Right lobe of liver (tissue), 6 donors: ENCODE data around the gene STRADA. TPM values are rescaled to one million over a fixed set of nuclear protein-coding genes. Genes with fewer than 3 reads are reported as not detected.
"Not testable (repeated sequence)": the region's sequence is repeated elsewhere in the genome, so short reads cannot be mapped to it uniquely, and the experiment has no call there.

ENCODE experiments used
- ATAC-seq, 4 donors: fragments of 200-7000 bp; cut with Tn5 transposase; one replicate each; pipeline ENCODE4 v1.9.1; 2020; ENCODE audit warnings: mild to moderate bottlenecking in 4 of 4, moderate library complexity in 4 of 4
- DNase-seq, 3 donors: peaks; one replicate each; pipeline ENCODE4 v3.0.0-alpha.2; 2020
- H3K27ac ChIP-seq, 3 donors: fragments of 200-600 bp; one replicate each; pipeline ENCODE4 v1.8.0; 2022
- H3K27me3 ChIP-seq, 2 donors: fragments of 200-600 bp; one replicate each; pipeline ENCODE4 v1.8.0; 2022
- H3K36me3 ChIP-seq, 4 donors: fragments of 200-600 bp; sonication (generic) in 1 of 4; one replicate each; pipeline versions ENCODE4 v1.5.1 to v1.8.0; 2017 to 2022; ENCODE audit warnings: control low read depth in 1 of 4
- H3K4me1 ChIP-seq, 4 donors: fragments of 200-600 bp; sonication (generic) in 1 of 4; one replicate each; pipeline versions ENCODE4 v1.5.1 to v1.8.0; 2017 to 2022; ENCODE audit warnings: control low read depth in 1 of 4
- H3K4me3 ChIP-seq, 3 donors: fragments of 200-600 bp; one replicate each; pipeline ENCODE4 v1.8.0; 2022
- H3K9me3 ChIP-seq, 4 donors: fragments of 200-600 bp; sonication (generic) in 1 of 4; one replicate each; pipeline versions ENCODE4 v1.5.1 to v1.8.0; 2017 to 2022; ENCODE audit warnings: control low read depth in 1 of 4
- POLR2A ChIP-seq: fragments of 450-650 bp; IDR thresholded peaks from one replicate; pipeline ENCODE4 v1.6.1; 2017; ENCODE audit warnings: antibody characterized with exemption, mild to moderate bottlenecking
- WGBS: methylation state at CpG from one replicate; pipeline ENCODE4 v1.1.6; 2018; ENCODE audit warnings: low coverage, low lambda C conversion rate; ENCODE audit not compliant: insufficient coverage; ENCODE audit errors: missing lambda C conversion rate; 5-methylcytosine and 5-hydroxymethylcytosine counted together
- intact Hi-C, 2 donors: fragments of 100-400 bp; cut with DNase I; formaldehyde crosslinking; loops; one replicate each; pipeline versions ENCODE4 v1.11.2 to v1.14.1; 2022
- total RNA-seq, 6 experiments: library from RNA; depleted of rRNA in 2 of 6; stranded (reverse); fragments of >200 nt in 2 of 6; fragmentation: NEBNext Ultra II Directional in 3 of 6; extraction: Animal tissue kit (Norgen Biotek cat#: 25700) in 3 of 6; gene quantifications; one replicate each; pipeline versions ENCODE4 v1.1.0 to v1.2.4, GENCODE V29; 2016 to 2023
- TF ChIP-seq, protein P1 (sequence below), 4 donors: fragments of 200-600 bp in 3 of 4; fragments of 450-650 bp in 1 of 4; IDR thresholded peaks; one replicate each; pipeline versions ENCODE4 v1.5.1 to v1.8.0; 2016 to 2022; ENCODE audit warnings: antibody characterized with exemption in 4 of 4, mild to moderate bottlenecking in 2 of 4
- donor health status: DM: no; HTN: yes; CAD: no.
- donor health status: DM: no; HTN: no; CAD: no.
- donor health status: DM: no; HTN: no; CAD: no.
- donor health status: DM: no; HTN: yes; CAD: no.
- donor health status: DM: no; HTN: yes; CAD: no.

The STRADA gene
- total RNA-seq, 6 experiments from 2014 or later, result 8.4 to 15.1 (median 13.0) TPM

DNA sequence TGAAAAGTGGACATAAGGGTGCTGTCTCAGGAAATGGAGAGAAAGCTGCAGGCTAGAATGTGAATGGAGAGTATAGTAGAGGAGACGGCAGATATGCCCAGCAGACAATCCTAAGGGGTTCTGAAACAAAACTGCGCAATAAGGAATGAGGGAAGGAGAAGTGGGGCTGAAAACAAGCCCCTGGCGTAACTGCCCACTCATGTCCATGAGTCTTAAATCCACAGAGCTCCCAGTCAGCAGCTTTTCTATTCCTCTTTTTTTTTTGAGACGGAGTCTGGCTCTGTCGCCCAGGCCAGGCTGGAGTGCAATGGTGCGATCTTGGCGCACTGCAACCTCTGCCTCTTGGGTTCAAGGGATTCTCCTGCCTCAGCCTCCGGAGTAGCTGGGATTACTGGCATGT is 5.9 kb downstream of the STRADA start:
- H3K4me3 ChIP-seq, result no peak overlapping the region
- no peaks in the 10 kb centered on the region for H3K27me3 ChIP-seq
- no peak for TF ChIP-seq POLR2A
- TF ChIP-seq, protein P1, sequence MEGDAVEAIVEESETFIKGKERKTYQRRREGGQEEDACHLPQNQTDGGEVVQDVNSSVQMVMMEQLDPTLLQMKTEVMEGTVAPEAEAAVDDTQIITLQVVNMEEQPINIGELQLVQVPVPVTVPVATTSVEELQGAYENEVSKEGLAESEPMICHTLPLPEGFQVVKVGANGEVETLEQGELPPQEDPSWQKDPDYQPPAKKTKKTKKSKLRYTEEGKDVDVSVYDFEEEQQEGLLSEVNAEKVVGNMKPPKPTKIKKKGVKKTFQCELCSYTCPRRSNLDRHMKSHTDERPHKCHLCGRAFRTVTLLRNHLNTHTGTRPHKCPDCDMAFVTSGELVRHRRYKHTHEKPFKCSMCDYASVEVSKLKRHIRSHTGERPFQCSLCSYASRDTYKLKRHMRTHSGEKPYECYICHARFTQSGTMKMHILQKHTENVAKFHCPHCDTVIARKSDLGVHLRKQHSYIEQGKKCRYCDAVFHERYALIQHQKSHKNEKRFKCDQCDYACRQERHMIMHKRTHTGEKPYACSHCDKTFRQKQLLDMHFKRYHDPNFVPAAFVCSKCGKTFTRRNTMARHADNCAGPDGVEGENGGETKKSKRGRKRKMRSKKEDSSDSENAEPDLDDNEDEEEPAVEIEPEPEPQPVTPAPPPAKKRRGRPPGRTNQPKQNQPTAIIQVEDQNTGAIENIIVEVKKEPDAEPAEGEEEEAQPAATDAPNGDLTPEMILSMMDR (IDR thresholded peaks at IDR 0.05), result no peak
- 94% methylated on average over 8 of the region's 8 CpGs for WGBS
- H3K27ac ChIP-seq, result no peak overlapping the region
- H3K4me1 ChIP-seq, result peaks cover 0 to 6% (median 3%) of the 10 kb centered on the region in 4 donors
- DNase-seq (no peak), ATAC-seq (no peak)
- no peaks in the 10 kb centered on the region for H3K9me3 ChIP-seq
- no peaks in the 10 kb centered on the region for H3K36me3 ChIP-seq
- intact Hi-C loops, result no loop called here

DNA sequence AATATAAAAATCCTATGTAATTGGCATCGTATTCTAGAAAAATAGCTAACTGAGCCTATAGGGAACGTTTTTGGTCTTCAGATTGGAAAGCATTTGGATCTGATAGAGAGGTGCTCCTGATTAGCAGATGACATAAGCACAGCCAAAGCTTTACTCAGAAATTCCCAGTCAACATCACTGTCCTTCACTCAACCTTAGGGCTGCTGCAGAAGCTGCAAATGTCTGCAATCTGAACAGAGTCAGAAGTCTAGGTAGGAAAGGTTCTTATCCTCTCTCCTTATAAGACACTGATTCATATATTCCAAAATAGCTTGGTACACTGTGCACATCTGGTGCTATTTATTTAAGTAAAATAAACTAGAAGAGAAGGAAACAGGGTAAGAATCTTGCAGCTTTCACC is 19.2 kb downstream of the STRADA start:
- no peaks in the 10 kb centered on the region for H3K9me3 ChIP-seq
- intact Hi-C loops, result no loop called here
- H3K36me3 ChIP-seq, result peaks cover 0 to 11% (median 2%) of the 10 kb centered on the region in 4 donors
- H3K27me3 ChIP-seq, result no peaks in the 10 kb centered on the region
- no peaks in the 10 kb centered on the region for H3K4me1 ChIP-seq
- TF ChIP-seq POLR2A, result no peak
- TF ChIP-seq, protein P1 (IDR thresholded peaks at IDR 0.05), result no peak
- no peak overlapping the region for H3K4me3 ChIP-seq
- ATAC-seq (no peak), DNase-seq (no peak)
- no peak overlapping the region for H3K27ac ChIP-seq
- WGBS, result 62% methylated on average over 2 of the region's 2 CpGs

DNA sequence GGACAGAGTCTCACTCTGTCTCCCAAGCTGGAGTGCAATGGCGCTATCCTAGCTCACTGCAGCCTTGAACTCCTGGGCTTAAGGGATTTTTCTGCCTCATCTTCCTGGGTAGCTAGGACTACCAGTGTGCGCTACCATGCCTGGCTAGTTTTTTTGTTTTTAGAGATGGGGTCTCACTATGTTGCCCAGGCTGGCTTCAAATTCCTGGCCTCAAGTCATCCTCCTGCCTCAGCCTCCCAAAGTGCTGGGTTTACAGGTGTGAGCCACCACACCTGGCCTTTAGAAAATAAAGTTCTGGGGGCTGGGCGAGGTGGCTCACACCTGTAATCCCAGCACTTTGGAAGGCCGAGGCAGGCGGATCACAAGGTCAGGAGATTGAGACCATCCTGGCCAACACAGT is 21.4 kb downstream of the STRADA start:
- H3K36me3 ChIP-seq, intact Hi-C loops, H3K4me1 ChIP-seq, H3K27me3 ChIP-seq, ATAC-seq, H3K9me3 ChIP-seq, H3K4me3 ChIP-seq, H3K27ac ChIP-seq: not testable (repeated sequence)
- DNase-seq, result peak in 1 of 3 donors; percentile 3
- 94% methylated on average over 2 of the region's 5 CpGs for WGBS

DNA sequence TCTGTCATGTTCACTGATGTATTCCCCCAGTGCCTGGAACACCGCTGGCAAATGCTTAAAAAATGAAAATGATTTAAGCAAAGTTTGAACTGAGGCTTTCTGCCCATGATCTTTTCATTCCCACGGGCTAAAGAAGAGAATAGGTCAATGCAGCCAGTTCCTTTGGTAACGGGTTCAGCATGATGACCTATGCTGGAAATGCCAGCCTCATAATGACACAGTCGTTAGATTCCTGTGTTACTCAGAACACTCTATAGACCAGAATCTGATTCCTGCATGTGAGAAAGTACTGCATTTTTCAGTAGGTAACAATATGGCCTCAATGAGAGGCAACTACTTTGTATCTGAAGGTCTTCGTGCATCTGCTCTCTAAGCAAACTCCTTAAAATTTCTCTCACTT is 22.6 kb downstream of the STRADA start:
- Histone ChIP-seq H3K27me3 (no peaks in the 10 kb centered on the region), H3K4me3 (no peak overlapping the region), H3K27ac (no peak overlapping the region), H3K36me3 (no peaks in the 10 kb centered on the region), H3K4me1 (no peaks in the 10 kb centered on the region), H3K9me3 (no peaks in the 10 kb centered on the region)
- ATAC-seq (no peak), DNase-seq (peak in 1 of 3 donors; percentile 8)
- 89% methylated on average over 5 of the region's 5 CpGs for WGBS
- no peak for TF ChIP-seq POLR2A
- TF ChIP-seq, protein P1 (IDR thresholded peaks at IDR 0.05), result no peak
- intact Hi-C loops, result no loop called here

DNA sequence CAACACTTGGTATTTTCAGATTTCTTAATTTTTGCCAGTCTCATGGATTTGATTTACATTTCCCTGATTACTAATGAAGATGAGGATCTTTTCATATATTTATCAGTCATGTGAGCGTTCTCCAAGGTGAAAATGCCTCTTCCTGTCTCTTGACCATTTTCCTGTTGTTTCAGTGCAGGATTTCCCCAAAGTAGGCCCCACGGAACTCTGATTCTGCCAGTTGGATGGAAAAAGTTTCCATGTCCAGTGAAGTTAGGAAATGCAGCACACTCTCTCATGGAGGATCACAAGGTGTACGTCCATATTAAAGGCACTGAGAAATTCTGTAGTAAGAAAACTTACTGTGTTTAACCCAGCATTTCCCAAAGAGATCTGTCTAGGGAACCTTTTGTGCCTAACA is 25.2 kb downstream of the STRADA start:
- intact Hi-C loops, result no loop called here
- peaks cover 0 to 11% (median 0%) of the 10 kb centered on the region in 4 donors for H3K36me3 ChIP-seq
- 78% methylated on average over 3 of the region's 3 CpGs for WGBS

More for the DNA sequence above, 25.2 kb downstream of the STRADA start:
- Histone ChIP-seq H3K27ac (no peak overlapping the region), H3K4me3 (no peak overlapping the region), H3K9me3 (no peaks in the 10 kb centered on the region), H3K27me3 (no peaks in the 10 kb centered on the region), H3K4me1 (no peaks in the 10 kb centered on the region)
- DNase-seq (no peak), ATAC-seq (no peak)
- TF ChIP-seq POLR2A, result no peak
